H9 (cell line): Measurements from ENCODE around the gene S1PR4. TPM values are rescaled to one million over a fixed set of nuclear protein-coding genes. Genes with fewer than 3 reads are reported as not detected.
A peak's percentile ranks its signal among the peaks of the same experiment; 100 is the strongest.

ENCODE experiments used
- DNase-seq: peaks from one replicate; pipeline ENCODE4 v3.0.0-alpha.2; 2017
- H2AFZ ChIP-seq: one replicate; pipeline ENCODE4 v1.6.1; 2013; ENCODE audit warnings: mild to moderate bottlenecking, low read length, control low read depth, moderate library complexity
- H2AK5ac ChIP-seq: 2 replicates; pipeline ENCODE4 v1.6.1; 2013; ENCODE audit warnings: low read length, control low read depth, mixed read lengths; ENCODE audit not compliant: insufficient read length
- H2BK120ac ChIP-seq: one replicate; pipeline ENCODE4 v1.6.1; 2013; ENCODE audit warnings: low read depth, mild to moderate bottlenecking, low read length, control low read depth, inconsistent platforms; ENCODE audit not compliant: poor library complexity, severe bottlenecking
- H2BK12ac ChIP-seq: 2 replicates; pipeline ENCODE4 v1.6.1; 2013; ENCODE audit warnings: low read length, control low read depth, mixed read lengths, low read depth; ENCODE audit not compliant: insufficient read length
- H2BK15ac ChIP-seq: 2 replicates; pipeline ENCODE4 v1.6.1; 2013; ENCODE audit warnings: low read depth, low read length, control low read depth
- H2BK20ac ChIP-seq: one replicate; pipeline ENCODE4 v1.6.1; 2013; ENCODE audit warnings: low read depth, mild to moderate bottlenecking, low read length, control low read depth, inconsistent platforms; ENCODE audit not compliant: poor library complexity, severe bottlenecking
- H2BK5ac ChIP-seq: 2 replicates; pipeline ENCODE4 v1.6.1; 2013; ENCODE audit warnings: low read length, control low read depth, mixed read lengths; ENCODE audit not compliant: insufficient read length
- H3K14ac ChIP-seq: 2 replicates; pipeline ENCODE4 v1.6.1; 2013; ENCODE audit warnings: low read length, control low read depth; ENCODE audit not compliant: insufficient read depth
- H3K18ac ChIP-seq: 2 replicates; pipeline ENCODE4 v1.6.1; 2013; ENCODE audit warnings: low read depth, mild to moderate bottlenecking, mixed read lengths, low read length, control low read depth; ENCODE audit not compliant: insufficient read length
- H3K23ac ChIP-seq: 2 replicates; pipeline ENCODE4 v1.6.1; 2013; ENCODE audit warnings: low read length, control low read depth, mixed read lengths, low read depth; ENCODE audit not compliant: insufficient read length
- H3K23me2 ChIP-seq: 2 replicates; pipeline ENCODE4 v1.6.1; 2013; ENCODE audit warnings: low read depth, mild to moderate bottlenecking, mixed read lengths, low read length, control low read depth; ENCODE audit not compliant: insufficient read length, poor library complexity, severe bottlenecking
- H3K27ac ChIP-seq: 2 replicates; pipeline ENCODE4 v1.5.1; 2013; ENCODE audit warnings: low read length, control low read depth, mixed read lengths, low read depth; ENCODE audit not compliant: insufficient read length
- H3K27me3 ChIP-seq: 2 replicates; pipeline ENCODE4 v1.6.1; 2013; ENCODE audit warnings: low read length, control low read depth, inconsistent platforms; ENCODE audit not compliant: insufficient read depth
- H3K4ac ChIP-seq: 2 replicates; pipeline ENCODE4 v1.6.1; 2013; ENCODE audit warnings: low read depth, mild to moderate bottlenecking, control low read depth, inconsistent platforms, low read length, moderate library complexity
- H3K4me1 ChIP-seq: 2 replicates; pipeline ENCODE4 v1.6.1; 2013; ENCODE audit warnings: low read length, control low read depth, inconsistent platforms; ENCODE audit not compliant: insufficient read depth
- H3K4me2 ChIP-seq: 2 replicates; pipeline ENCODE4 v1.6.1; 2013; ENCODE audit warnings: low read length, control low read depth, mixed read lengths; ENCODE audit not compliant: insufficient read length, insufficient read depth
- H3K56ac ChIP-seq: 2 replicates; pipeline ENCODE4 v1.6.1; 2013; ENCODE audit warnings: low read depth, mild to moderate bottlenecking, mixed read lengths, low read length, control low read depth; ENCODE audit not compliant: insufficient read length
- H3K79me1 ChIP-seq: 2 replicates; pipeline ENCODE4 v1.6.1; 2013; ENCODE audit warnings: low read depth, mild to moderate bottlenecking, moderate library complexity, low read length, control low read depth, inconsistent platforms; ENCODE audit not compliant: insufficient read depth, poor library complexity, severe bottlenecking
- H3K79me2 ChIP-seq: 2 replicates; pipeline ENCODE4 v1.6.1; 2013; ENCODE audit warnings: low read length, control low read depth, inconsistent platforms; ENCODE audit not compliant: insufficient read depth
- H3K9ac ChIP-seq: 2 replicates; pipeline ENCODE4 v1.6.1; 2013; ENCODE audit warnings: low read length, control low read depth, mixed read lengths; ENCODE audit not compliant: insufficient read length; ENCODE audit errors: extremely low read depth
- H3K9me3 ChIP-seq: one replicate; pipeline ENCODE4 v1.6.1; 2013; ENCODE audit warnings: low read depth, low read length, inconsistent platforms; ENCODE audit not compliant: control insufficient read depth
- H3T11ph ChIP-seq: one replicate; pipeline ENCODE4 v1.6.1; 2013; ENCODE audit warnings: mild to moderate bottlenecking, low read length, control low read depth, inconsistent platforms
- H4K20me1 ChIP-seq: one replicate; pipeline ENCODE4 v1.6.1; 2013; ENCODE audit not compliant: control insufficient read depth, insufficient read length, insufficient read depth
- H4K5ac ChIP-seq: 2 replicates; pipeline ENCODE4 v1.6.1; 2013; ENCODE audit warnings: low read depth, mild to moderate bottlenecking, mixed read lengths, low read length, control low read depth; ENCODE audit not compliant: insufficient read length
- H4K8ac ChIP-seq: replicated peaks from 2 replicates; pipeline ENCODE4 v1.6.1; 2013; ENCODE audit warnings: low read length, control low read depth, mixed read lengths, low read depth; ENCODE audit not compliant: insufficient read length
- H4K91ac ChIP-seq: 2 replicates; pipeline ENCODE4 v1.6.1; 2013; ENCODE audit warnings: low read depth, mild to moderate bottlenecking, moderate library complexity, mixed read lengths, low read length, control low read depth; ENCODE audit not compliant: insufficient read length
- H3K27ac Mint-ChIP-seq, 3 experiments: 2 replicates in 2 of 3; 3 replicates in 1 of 3; pipeline ENCODE4 v1.8.0; 2020 to 2021; ENCODE audit warnings: mixed read lengths in 3 of 3, mild to moderate bottlenecking in 1 of 3, moderate library complexity in 1 of 3
- H3K27me3 Mint-ChIP-seq: 2 replicates; pipeline ENCODE4 v1.8.0; 2021; ENCODE audit warnings: low read depth, mild to moderate bottlenecking, moderate library complexity, mixed read lengths
- H3K36me3 Mint-ChIP-seq, 3 experiments: 2 replicates in 2 of 3; 3 replicates in 1 of 3; pipeline ENCODE4 v1.8.0; 2020 to 2021; ENCODE audit warnings: low read depth in 3 of 3, mixed read lengths in 3 of 3; ENCODE audit not compliant: insufficient read depth in 1 of 3
- H3K4me1 Mint-ChIP-seq, 2 experiments: 2 replicates each; pipeline ENCODE4 v1.8.0; 2020; ENCODE audit warnings: mixed read lengths in 2 of 2
- H3K4me3 Mint-ChIP-seq, 2 experiments: 2 replicates in 1 of 2; 3 replicates in 1 of 2; pipeline ENCODE4 v1.8.0; 2020 to 2021; ENCODE audit warnings: mild to moderate bottlenecking in 2 of 2, mixed read lengths in 2 of 2, moderate library complexity in 1 of 2
- H3K9me3 Mint-ChIP-seq, 2 experiments: 2 replicates in 1 of 2; 3 replicates in 1 of 2; pipeline ENCODE4 v1.8.0; 2020; ENCODE audit warnings: mild to moderate bottlenecking in 2 of 2, mixed read lengths in 2 of 2, moderate library complexity in 1 of 2
- WGBS: extraction: QIAGEN DNeasy Blood & Tissue Kit; methylation state at CpG from one replicate; pipeline ENCODE4 v1.1.7; 2013; ENCODE audit warnings: missing lambda C conversion rate, low lambda C conversion rate, mixed read lengths; ENCODE audit not compliant: insufficient read length; ENCODE audit errors: extremely low coverage; 5-methylcytosine and 5-hydroxymethylcytosine counted together
- total RNA-seq: library from RNA; stranded (reverse); gene quantifications from 2 replicates; pipeline ENCODE4 v1.2.1, GENCODE V29; 2021
- TF ChIP-seq, protein P1 (sequence below): fragments of 200-600 bp; sonication (generic); conservative IDR thresholded peaks from 3 replicates; pipeline ENCODE4 v1.8.0; 2021; ENCODE audit warnings: antibody characterized with exemption, mild to moderate bottlenecking

S1PR4 gene
- total RNA-seq, 1 experiment from 2014 or later: not detected

DNA sequence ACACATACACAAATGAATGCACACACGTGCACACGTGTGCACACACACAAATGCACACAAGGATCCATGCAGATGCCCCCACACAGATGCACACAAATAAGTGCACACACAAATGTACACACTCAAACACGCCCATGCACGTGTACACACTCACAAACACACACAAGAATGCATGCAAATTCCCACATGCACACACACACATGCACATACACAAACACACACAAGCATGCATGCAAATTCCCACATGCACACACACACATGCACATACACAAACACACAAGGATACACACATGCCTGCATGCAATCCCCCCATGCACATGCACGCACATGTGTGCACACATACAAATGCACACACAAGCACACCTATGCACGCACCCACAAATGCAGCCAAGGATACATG is 29.5 kb upstream of the S1PR4 start:
- H4K91ac ChIP-seq: no peak overlapping the region
- no peak overlapping the region for H2AFZ ChIP-seq
- no peaks in the 10 kb centered on the region for H3K79me1 ChIP-seq
- Mint-ChIP-seq H3K4me3 (no peak overlapping the region), H3K27me3 (peaks cover 11% of the 10 kb centered on the region), H3K36me3 (no peaks in the 10 kb centered on the region), H3K27ac (peak overlapping the region in 1 of 3 experiments; percentile 37; a peak in 2 of 7 replicates), H3K4me1 (peaks cover 6 to 15% of the 10 kb centered on the region in 2 experiments), H3K9me3 (peaks cover 3 to 5% of the 10 kb centered on the region in 2 experiments; a peak in 2 of 5 replicates)
- H3K4me1 ChIP-seq: no peaks in the 10 kb centered on the region
- H2BK20ac ChIP-seq: no peak overlapping the region
- H3K9ac ChIP-seq: no peak overlapping the region
- H3K23me2 ChIP-seq: no peaks in the 10 kb centered on the region
- TF ChIP-seq, protein P1, sequence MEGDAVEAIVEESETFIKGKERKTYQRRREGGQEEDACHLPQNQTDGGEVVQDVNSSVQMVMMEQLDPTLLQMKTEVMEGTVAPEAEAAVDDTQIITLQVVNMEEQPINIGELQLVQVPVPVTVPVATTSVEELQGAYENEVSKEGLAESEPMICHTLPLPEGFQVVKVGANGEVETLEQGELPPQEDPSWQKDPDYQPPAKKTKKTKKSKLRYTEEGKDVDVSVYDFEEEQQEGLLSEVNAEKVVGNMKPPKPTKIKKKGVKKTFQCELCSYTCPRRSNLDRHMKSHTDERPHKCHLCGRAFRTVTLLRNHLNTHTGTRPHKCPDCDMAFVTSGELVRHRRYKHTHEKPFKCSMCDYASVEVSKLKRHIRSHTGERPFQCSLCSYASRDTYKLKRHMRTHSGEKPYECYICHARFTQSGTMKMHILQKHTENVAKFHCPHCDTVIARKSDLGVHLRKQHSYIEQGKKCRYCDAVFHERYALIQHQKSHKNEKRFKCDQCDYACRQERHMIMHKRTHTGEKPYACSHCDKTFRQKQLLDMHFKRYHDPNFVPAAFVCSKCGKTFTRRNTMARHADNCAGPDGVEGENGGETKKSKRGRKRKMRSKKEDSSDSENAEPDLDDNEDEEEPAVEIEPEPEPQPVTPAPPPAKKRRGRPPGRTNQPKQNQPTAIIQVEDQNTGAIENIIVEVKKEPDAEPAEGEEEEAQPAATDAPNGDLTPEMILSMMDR: no peak
- H4K5ac ChIP-seq: no peak overlapping the region
- H4K8ac ChIP-seq: no peak overlapping the region
- no peak overlapping the region for H3T11ph ChIP-seq
- H3K27me3 ChIP-seq: no peaks in the 10 kb centered on the region
- no peak overlapping the region for H2BK5ac ChIP-seq
- no peaks in the 10 kb centered on the region for H3K9me3 ChIP-seq
- H2AK5ac ChIP-seq: no peak overlapping the region
- H3K27ac ChIP-seq: no peak overlapping the region
- H2BK12ac ChIP-seq: no peak overlapping the region
- H3K18ac ChIP-seq: no peak overlapping the region
- no peaks in the 10 kb centered on the region for H3K79me2 ChIP-seq
- H3K4ac ChIP-seq: no peak overlapping the region
- H3K56ac ChIP-seq: no peak overlapping the region
- no peaks in the 10 kb centered on the region for H4K20me1 ChIP-seq
- H3K4me2 ChIP-seq: no peak overlapping the region
- no peak overlapping the region for H3K14ac ChIP-seq
- DNase-seq: no peak
- no peak overlapping the region for H3K23ac ChIP-seq
- no peak overlapping the region for H2BK15ac ChIP-seq
- WGBS: no CpG with 5 or more reads among the region's 6 CpGs
- no peak overlapping the region for H2BK120ac ChIP-seq
